Right cardiac atrium (tissue), 5 donors: ENCODE measurements around the gene RASAL1. TPM values are rescaled to one million over a fixed set of nuclear protein-coding genes. Genes with fewer than 3 reads are reported as not detected.

ENCODE experiments used
- ATAC-seq, 2 donors: fragments of 200-7000 bp; cut with Tn5 transposase; one replicate each; pipeline versions ENCODE4 v1.8.0 to v1.9.1; 2020; ENCODE audit warnings: moderate library complexity in 2 of 2, mild to moderate bottlenecking in 1 of 2
- DNase-seq, 3 donors: peaks; one replicate each; pipeline ENCODE4 v3.0.0-alpha.2; 2020
- H3K27ac ChIP-seq: one replicate; pipeline ENCODE4 v1.5.1; 2013; ENCODE audit warnings: mild to moderate bottlenecking, low read length, control low read depth, moderate library complexity
- H3K27me3 ChIP-seq: one replicate; pipeline ENCODE4 v1.6.1; 2013; ENCODE audit not compliant: control insufficient read depth, insufficient read depth
- H3K4me1 ChIP-seq: one replicate; pipeline ENCODE4 v1.6.1; 2013; ENCODE audit warnings: low read length; ENCODE audit not compliant: control insufficient read depth, insufficient read depth
- H3K4me3 ChIP-seq: one replicate; pipeline ENCODE4 v1.5.1; 2013; ENCODE audit warnings: low read length, control low read depth
- H3K9me3 ChIP-seq: one replicate; pipeline ENCODE4 v1.6.1; 2013; ENCODE audit warnings: low read length; ENCODE audit not compliant: control insufficient read depth
- WGBS: extraction: QIAGEN DNeasy Blood & Tissue Kit; methylation state at CpG from one replicate; pipeline ENCODE4 v1.1.7; 2013; 5-methylcytosine and 5-hydroxymethylcytosine counted together
- intact Hi-C, 4 donors: fragments of 100-400 bp; cut with DNase I; formaldehyde crosslinking; loops; one replicate each; pipeline versions ENCODE4 v1.11.0 to v1.14.0; 2022 to 2023
- microRNA-seq, 2 donors: library from miRNA; unstranded; fragments of <30 nt; microRNA quantifications; one replicate each; pipeline ENCODE4 v1.2.0, GENCODE V29; 2020 to 2021
- polyA plus RNA-seq: library from polyadenylated mRNA; stranded (reverse); fragments of 200-250 nt; gene quantifications from one replicate; pipeline ENCODE4 v1.2.3, GENCODE V29; 2013
- total RNA-seq, 4 donors: library from RNA; stranded (reverse); fragmentation: NEBNext Ultra II Directional; extraction: Animal tissue kit (Norgen Biotek cat#: 25700); gene quantifications; one replicate each; pipeline ENCODE4 v1.2.1, GENCODE V29; 2021
- donor health status: healthy with polysubstance abuse.
- donor health status: DM: no; HTN: yes; CAD: no.
- donor health status: DM: no; HTN: no; CAD: no.
- donor health status: DM: no; HTN: yes; CAD: no; lungs with severe emphysema.
- donor health status: DM: yes; HTN: yes; CAD: no.

Gene RASAL1
- total and polyA plus RNA-seq, 5 donors = not detected

DNA sequence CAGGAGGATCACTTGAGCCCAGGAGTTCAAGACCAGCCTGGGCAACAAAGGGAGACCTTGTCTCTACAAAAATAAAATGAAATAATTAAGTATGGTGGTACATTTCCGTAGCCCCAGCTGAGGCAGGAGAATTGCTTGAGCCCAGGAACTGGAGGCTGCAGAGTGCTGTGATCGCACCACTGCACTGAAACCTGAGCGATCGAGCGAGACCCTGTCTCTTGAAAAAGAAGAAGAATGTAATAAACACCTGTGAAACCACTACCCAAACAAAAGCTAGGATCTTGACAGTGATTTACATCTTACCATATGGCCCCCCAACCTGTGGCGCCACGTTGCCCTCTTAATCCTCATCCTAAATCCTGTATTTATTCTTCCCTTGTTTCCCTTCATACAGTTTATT lies 84.8 kb downstream of the RASAL1 start:
- no peaks in the 10 kb centered on the region for H3K4me1 ChIP-seq
- no peaks in the 10 kb centered on the region for H3K27me3 ChIP-seq
- DNase-seq (no peak), ATAC-seq (no peak)
- 88% methylated on average over 7 of the region's 7 CpGs for WGBS
- no peak overlapping the region for H3K4me3 ChIP-seq
- no peaks in the 10 kb centered on the region for H3K9me3 ChIP-seq
- H3K27ac ChIP-seq = no peak overlapping the region
- intact Hi-C loops = loop anchor here in 3 of 4 donors (5.0 to 10.0 kb wide), 3 partner anchors 47 to 122 kb away; no protein-coding TSS in a partner anchor

DNA sequence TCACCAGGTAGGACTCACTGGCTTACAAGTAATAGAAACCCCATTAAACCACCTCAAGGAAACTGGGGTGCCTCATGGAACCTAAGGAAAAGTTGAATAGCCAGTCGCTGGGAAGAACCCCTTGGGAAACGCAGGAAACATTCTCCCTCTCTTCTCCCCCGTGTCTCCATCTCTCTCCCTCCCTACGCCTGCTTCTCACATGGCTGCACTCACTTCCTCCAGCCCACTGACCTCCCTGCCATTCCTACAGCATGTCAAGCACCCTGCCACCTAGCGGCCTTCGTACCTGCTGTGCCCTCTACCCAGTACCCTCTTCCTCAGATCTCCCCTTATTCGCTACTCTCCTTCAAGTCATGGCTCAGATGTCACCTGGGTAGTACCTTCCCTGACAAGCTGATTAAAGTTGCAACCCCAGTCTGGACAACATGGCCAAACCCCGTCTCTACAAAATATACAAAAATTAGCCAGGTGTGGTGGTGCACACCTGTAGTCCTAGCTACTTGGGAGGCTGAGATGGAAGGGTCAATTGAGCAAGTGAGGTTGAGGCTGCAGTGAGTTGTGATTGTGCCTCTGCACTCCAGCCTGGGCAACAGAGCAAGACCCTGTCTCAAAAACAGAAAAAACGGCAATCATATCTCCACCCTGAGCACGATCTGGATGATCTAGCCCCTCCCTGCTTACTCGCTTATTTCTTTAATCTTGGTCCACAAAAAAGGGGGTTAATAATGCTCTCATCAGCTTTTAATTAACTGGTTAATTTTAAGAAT lies 85.4 kb downstream of the RASAL1 start:
- peak in 1 of 2 donors; percentile 40 for ATAC-seq
- intact Hi-C loops = loop anchor here (2.0 to 10.0 kb wide), 5 partner anchors 47 to 125 kb away; no protein-coding TSS in a partner anchor

More for the DNA sequence above, 85.4 kb downstream of the RASAL1 start:
- Histone ChIP-seq H3K27ac (no peak overlapping the region), H3K4me3 (no peak overlapping the region), H3K27me3 (no peaks in the 10 kb centered on the region), H3K9me3 (no peaks in the 10 kb centered on the region), H3K4me1 (no peaks in the 10 kb centered on the region)
- peak in 1 of 3 donors; percentile 26 for DNase-seq
- WGBS = 48% methylated on average over 11 of the region's 11 CpGs

Small RNAs within 50 kb of the gene (microRNA-seq; reads per million reads assigned to microRNA genes)
- 0 to 0.42 reads per million in 2 donors for gene MIR7106

Other genes starting within 250 kb of the RASAL1 start
- gene OAS1, start 228.8 kb downstream of the RASAL1 start, total RNA-seq = 10 to 100 TPM in 2 of 4 donors, 1 to 10 TPM in 2; 5.2 to 16.2 (median 12.2) TPM
- 6.6 TPM for gene OAS1, start 228.8 kb downstream of the RASAL1 start, polyA plus RNA-seq
- 10 to 100 TPM in 1 of 4 donors, 1 to 10 TPM in 3; 5.5 to 15.7 (median 7.9) TPM for gene OAS3, start 197.3 kb downstream of the RASAL1 start, total RNA-seq
- 5.1 TPM for gene OAS3, start 197.3 kb downstream of the RASAL1 start, polyA plus RNA-seq
- 10 to 100 TPM in 2 of 4 donors, 1 to 10 TPM in 2; 4.8 to 13.7 (median 9.8) TPM for gene OAS2, start 157.2 kb downstream of the RASAL1 start, total RNA-seq
- 4.1 TPM for gene OAS2, start 157.2 kb downstream of the RASAL1 start, polyA plus RNA-seq
- gene DTX1, start 79.0 kb downstream of the RASAL1 start, total RNA-seq = 1 to 10 TPM; 2.0 to 4.9 (median 3.9) TPM
- gene DTX1, start 79.0 kb downstream of the RASAL1 start, polyA plus RNA-seq = 1.2 TPM
- not detected for gene CFAP73, start 14.0 kb upstream of the RASAL1 start, total RNA-seq
- gene CFAP73, start 14.0 kb upstream of the RASAL1 start, polyA plus RNA-seq = 0.09 TPM
- gene DDX54, start 49.7 kb upstream of the RASAL1 start, total RNA-seq = 10 to 100 TPM; 27.5 to 36.1 (median 31.3) TPM
- gene DDX54, start 49.7 kb upstream of the RASAL1 start, polyA plus RNA-seq = 17.2 TPM
- 10 to 100 TPM; 10.1 to 15.5 (median 14.2) TPM for gene RITA1, start 50.0 kb upstream of the RASAL1 start, total RNA-seq
- 11.6 TPM for gene RITA1, start 50.0 kb upstream of the RASAL1 start, polyA plus RNA-seq
- 10 to 100 TPM; 73.8 to 96.1 (median 76.6) TPM for gene TPCN1, start 85.7 kb upstream of the RASAL1 start, total RNA-seq
- gene TPCN1, start 85.7 kb upstream of the RASAL1 start, polyA plus RNA-seq = 43.1 TPM
- 10 to 100 TPM; 11.6 to 16.0 (median 14.0) TPM for gene SLC8B1, start 199.3 kb upstream of the RASAL1 start, total RNA-seq
- 10.8 TPM for gene SLC8B1, start 199.3 kb upstream of the RASAL1 start, polyA plus RNA-seq
- gene PLBD2, start 222.8 kb upstream of the RASAL1 start, total RNA-seq = 10 to 100 TPM; 48.4 to 54.3 (median 51.4) TPM
- 33.7 TPM for gene PLBD2, start 222.8 kb upstream of the RASAL1 start, polyA plus RNA-seq